Uterus (tissue), 4 donors: ENCODE results near the gene ANKIB1. TPM values are rescaled to one million over a fixed set of nuclear protein-coding genes. Genes with fewer than 3 reads are reported as not detected.
"Not testable (repeated sequence)": the region's sequence is repeated elsewhere in the genome, so short reads cannot be mapped to it uniquely, and the experiment has no call there.

Experiments
- DNase-seq, 2 donors: peaks; one replicate each; pipeline ENCODE4 v3.0.0-alpha.2; 2019 to 2020
- H3K27ac ChIP-seq, 2 donors: fragments of 200-600 bp; sonication (generic); 1 replicate in 1 of 2; 2 replicates in 1 of 2; pipeline ENCODE4 v1.5.1; 2016 to 2018
- H3K27me3 ChIP-seq, 2 donors: fragments of 200-600 bp; sonication (generic); one replicate each; pipeline ENCODE4 v1.5.1; 2018 to 2019; ENCODE audit warnings: control low read depth in 1 of 2
- H3K36me3 ChIP-seq, 2 donors: fragments of 200-600 bp; sonication (generic); one replicate each; pipeline ENCODE4 v1.5.1; 2019; ENCODE audit warnings: control low read depth in 1 of 2
- H3K4me1 ChIP-seq, 2 donors: fragments of 200-600 bp; sonication (generic); one replicate each; pipeline ENCODE4 v1.5.1; 2018 to 2019; ENCODE audit warnings: control low read depth in 1 of 2
- H3K4me3 ChIP-seq, 2 donors: fragments of 200-600 bp; sonication (generic); 1 replicate in 1 of 2; 2 replicates in 1 of 2; pipeline ENCODE4 v1.5.1; 2018 to 2019; ENCODE audit warnings: mild to moderate bottlenecking in 1 of 2
- H3K9me3 ChIP-seq, 2 donors: fragments of 200-600 bp; sonication (generic); one replicate each; pipeline ENCODE4 v1.5.1; 2019; ENCODE audit warnings: control low read depth in 1 of 2
- POLR2A ChIP-seq, 2 donors: fragments of 450-650 bp; IDR thresholded peaks; one replicate each; pipeline ENCODE4 v1.6.1; 2016; ENCODE audit warnings: antibody characterized with exemption in 2 of 2, mild to moderate bottlenecking in 1 of 2, moderate library complexity in 1 of 2
- intact Hi-C: fragments of 100-400 bp; cut with DNase I; formaldehyde crosslinking; loops from one replicate; pipeline ENCODE4 v1.15.1; 2023; ENCODE audit warnings: low total_unique reads
- total RNA-seq, 4 donors: library from RNA; depleted of rRNA in 3 of 4; stranded (reverse); fragments of >200 nt in 3 of 4; gene quantifications; one replicate each; pipeline versions ENCODE4 v1.1.0 to v1.2.4, GENCODE V29; 2014 to 2023
- TF ChIP-seq, protein P1 (sequence below), 4 experiments: fragments of 200-600 bp in 2 of 4; fragments of 450-650 bp in 2 of 4; sonication (generic) in 2 of 4; IDR thresholded peaks; one replicate each; pipeline ENCODE4 v1.5.1; 2016 to 2019; ENCODE audit warnings: antibody characterized with exemption in 4 of 4, mild to moderate bottlenecking in 2 of 4, moderate library complexity in 1 of 4
- donor health status: DM: yes; HTN: yes; CAD: no.

ANKIB1 gene
- total RNA-seq, 4 donors from 2014 or later = 27.4 to 100.0 (median 54.6) TPM

DNA sequence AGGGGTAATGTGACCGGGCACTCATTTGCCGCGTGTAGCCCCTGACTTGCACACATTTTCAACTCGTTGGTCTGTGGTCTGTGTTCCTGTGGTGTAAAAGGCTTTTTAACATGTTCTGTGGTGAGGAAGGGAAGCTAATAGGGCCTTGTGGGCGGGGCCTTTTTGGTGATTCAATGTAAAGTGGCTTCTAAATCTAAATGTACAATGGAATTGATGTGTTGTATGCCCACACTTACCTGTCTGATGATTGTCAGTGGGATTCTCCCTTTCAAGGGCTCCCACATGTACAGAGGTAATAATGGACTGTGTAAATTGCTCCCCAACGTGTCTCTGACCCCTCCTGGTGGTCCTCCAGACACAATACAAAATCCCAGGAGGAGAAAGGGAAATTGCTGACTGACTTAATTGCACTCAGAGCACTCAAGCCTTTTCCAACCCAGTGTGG, 158.4 kb downstream of the ANKIB1 start:
- intact Hi-C loops = no loop called here
- Histone ChIP-seq H3K4me3 (no peak overlapping the region), H3K9me3 (no peaks in the 10 kb centered on the region), H3K36me3 (peaks cover 0 to 2% of the 10 kb centered on the region in 2 donors), H3K4me1 (no peaks in the 10 kb centered on the region), H3K27me3 (no peaks in the 10 kb centered on the region), H3K27ac (no peak overlapping the region)
- DNase-seq = no peak
- TF ChIP-seq, protein P1, sequence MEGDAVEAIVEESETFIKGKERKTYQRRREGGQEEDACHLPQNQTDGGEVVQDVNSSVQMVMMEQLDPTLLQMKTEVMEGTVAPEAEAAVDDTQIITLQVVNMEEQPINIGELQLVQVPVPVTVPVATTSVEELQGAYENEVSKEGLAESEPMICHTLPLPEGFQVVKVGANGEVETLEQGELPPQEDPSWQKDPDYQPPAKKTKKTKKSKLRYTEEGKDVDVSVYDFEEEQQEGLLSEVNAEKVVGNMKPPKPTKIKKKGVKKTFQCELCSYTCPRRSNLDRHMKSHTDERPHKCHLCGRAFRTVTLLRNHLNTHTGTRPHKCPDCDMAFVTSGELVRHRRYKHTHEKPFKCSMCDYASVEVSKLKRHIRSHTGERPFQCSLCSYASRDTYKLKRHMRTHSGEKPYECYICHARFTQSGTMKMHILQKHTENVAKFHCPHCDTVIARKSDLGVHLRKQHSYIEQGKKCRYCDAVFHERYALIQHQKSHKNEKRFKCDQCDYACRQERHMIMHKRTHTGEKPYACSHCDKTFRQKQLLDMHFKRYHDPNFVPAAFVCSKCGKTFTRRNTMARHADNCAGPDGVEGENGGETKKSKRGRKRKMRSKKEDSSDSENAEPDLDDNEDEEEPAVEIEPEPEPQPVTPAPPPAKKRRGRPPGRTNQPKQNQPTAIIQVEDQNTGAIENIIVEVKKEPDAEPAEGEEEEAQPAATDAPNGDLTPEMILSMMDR (IDR thresholded peaks at IDR 0.05) = no peak
- TF ChIP-seq POLR2A (IDR thresholded peaks at IDR 0.05) = no peak

DNA sequence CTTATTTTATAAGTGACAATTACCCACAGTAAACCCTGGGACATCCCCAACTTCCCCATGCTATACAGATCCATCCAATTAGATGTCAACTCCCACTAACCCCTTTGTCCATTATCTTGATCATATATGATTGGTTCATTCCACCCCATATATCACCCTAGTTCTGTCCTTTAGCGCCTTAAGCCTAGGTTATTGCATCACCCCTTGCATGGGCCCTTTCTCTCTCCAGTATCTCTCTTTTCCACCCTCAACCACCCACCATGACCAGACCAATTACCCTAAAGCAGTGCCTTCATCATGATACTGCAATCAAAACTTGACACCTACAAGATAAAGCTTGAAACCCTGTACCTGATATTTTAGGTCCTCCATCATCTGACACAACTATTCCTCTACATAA, 163.6 kb downstream of the ANKIB1 start:
- no peak overlapping the region for H3K4me3 ChIP-seq
- intact Hi-C loops = no loop called here
- no peaks in the 10 kb centered on the region for H3K27me3 ChIP-seq

DNA sequence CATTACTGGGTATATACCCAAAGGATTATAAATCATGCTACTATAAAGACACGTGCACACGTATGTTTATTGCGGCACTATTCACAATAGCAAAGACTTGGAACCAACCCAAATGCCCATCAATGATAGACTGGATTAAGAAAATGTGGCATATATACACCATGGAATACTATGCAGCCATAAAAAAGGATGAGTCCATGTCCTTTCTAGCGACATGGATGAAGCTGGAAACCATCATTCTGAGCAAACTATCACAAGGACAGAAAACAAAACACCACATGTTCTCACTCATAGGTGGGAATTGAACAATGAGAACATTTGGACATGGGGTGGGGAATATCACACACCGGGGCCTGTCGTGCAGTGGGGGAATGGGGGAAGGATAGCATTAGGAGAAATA, 164.4 kb downstream of the ANKIB1 start:
- intact Hi-C loops, H3K36me3 ChIP-seq, DNase-seq, H3K4me1 ChIP-seq, H3K4me3 ChIP-seq, H3K9me3 ChIP-seq, H3K27ac ChIP-seq, H3K27me3 ChIP-seq: not testable (repeated sequence)

More for the DNA sequence above, 163.6 kb downstream of the ANKIB1 start:
- no peak for TF ChIP-seq POLR2A (IDR thresholded peaks at IDR 0.05)
- TF ChIP-seq, protein P1 (IDR thresholded peaks at IDR 0.05) = no peak
- no peaks in the 10 kb centered on the region for H3K4me1 ChIP-seq
- H3K9me3 ChIP-seq = no peaks in the 10 kb centered on the region
- H3K27ac ChIP-seq = no peak overlapping the region
- no peak for DNase-seq
- no peaks in the 10 kb centered on the region for H3K36me3 ChIP-seq

DNA sequence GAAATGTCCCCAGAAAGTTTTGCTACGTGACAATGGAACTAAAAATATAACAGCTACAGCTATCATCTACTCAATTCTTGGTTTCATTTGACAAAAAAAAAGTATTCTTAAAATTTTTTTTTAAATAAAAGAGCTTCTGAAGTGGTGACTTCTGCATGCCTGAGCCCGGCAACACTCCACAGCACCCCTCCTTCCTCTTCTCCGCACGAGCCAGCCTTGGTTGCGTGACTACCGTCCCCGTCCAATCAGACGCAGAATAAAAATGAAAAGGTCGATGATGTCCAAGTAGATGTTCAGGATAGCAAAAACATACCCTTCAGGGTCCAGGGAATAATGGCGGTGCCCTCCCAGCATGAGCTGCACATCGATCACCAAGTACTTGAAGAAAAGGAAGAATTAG, 167.0 kb downstream of the ANKIB1 start:
- no peak for DNase-seq
- no peaks in the 10 kb centered on the region for H3K27me3 ChIP-seq
- no peak overlapping the region for H3K4me3 ChIP-seq
- intact Hi-C loops = no loop called here
- no peaks in the 10 kb centered on the region for H3K36me3 ChIP-seq
- TF ChIP-seq, protein P1 (IDR thresholded peaks at IDR 0.05) = no peak
- no peak for TF ChIP-seq POLR2A (IDR thresholded peaks at IDR 0.05)
- H3K9me3 ChIP-seq = no peaks in the 10 kb centered on the region
- H3K4me1 ChIP-seq = no peaks in the 10 kb centered on the region
- H3K27ac ChIP-seq = no peak overlapping the region

DNA sequence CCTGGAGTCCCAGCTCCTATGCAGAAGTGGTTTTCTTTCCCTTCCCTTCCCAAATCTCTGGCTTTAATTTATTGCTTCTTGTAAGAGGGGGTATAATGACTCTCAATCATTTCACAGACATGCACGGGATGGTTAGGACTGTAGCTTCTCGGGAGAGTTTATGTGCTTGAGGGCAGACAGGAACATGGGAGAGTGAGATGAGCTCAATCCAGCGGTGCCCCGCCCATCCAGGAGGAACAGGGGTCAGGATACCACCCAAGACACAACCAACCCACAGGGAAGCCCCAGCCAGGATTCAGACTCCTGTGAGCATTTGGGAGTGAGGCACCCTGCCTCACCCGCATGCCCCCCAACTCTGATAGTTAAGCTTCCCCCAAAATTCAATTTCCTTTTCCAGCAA, 167.8 kb downstream of the ANKIB1 start:
- intact Hi-C loops = no loop called here

More for the DNA sequence above, 167.8 kb downstream of the ANKIB1 start:
- Histone ChIP-seq H3K4me3 (no peak overlapping the region), H3K9me3 (no peaks in the 10 kb centered on the region), H3K27ac (no peak overlapping the region), H3K27me3 (no peaks in the 10 kb centered on the region), H3K4me1 (no peaks in the 10 kb centered on the region), H3K36me3 (no peaks in the 10 kb centered on the region)
- no peak for DNase-seq
- TF ChIP-seq, protein P1 (IDR thresholded peaks at IDR 0.05) = no peak
- TF ChIP-seq POLR2A (IDR thresholded peaks at IDR 0.05) = no peak
